T47D (cell line): ENCODE measurements around the gene TSPO.

ENCODE experiments used
- DNase-seq, 2 experiments: peaks; one replicate each; pipeline versions ENCODE4 v3.0.0 to v3.0.0-alpha.2; 2011 to 2012; ENCODE audit warnings: low read depth in 1 of 2, low spot score in 1 of 2
- JUND ChIP-seq: IDR thresholded peaks from 2 replicates; pipeline ENCODE4 v1.6.1; 2012; ENCODE audit warnings: low read depth
- in situ Hi-C: cut with HindIII; loops from 2 replicates; pipeline ENCODE4 v1.10.0; 2016; ENCODE audit warnings: low sequenced_read_pairs, low pct_unique_long_range_greater_than_20kb

TSPO gene

DNA sequence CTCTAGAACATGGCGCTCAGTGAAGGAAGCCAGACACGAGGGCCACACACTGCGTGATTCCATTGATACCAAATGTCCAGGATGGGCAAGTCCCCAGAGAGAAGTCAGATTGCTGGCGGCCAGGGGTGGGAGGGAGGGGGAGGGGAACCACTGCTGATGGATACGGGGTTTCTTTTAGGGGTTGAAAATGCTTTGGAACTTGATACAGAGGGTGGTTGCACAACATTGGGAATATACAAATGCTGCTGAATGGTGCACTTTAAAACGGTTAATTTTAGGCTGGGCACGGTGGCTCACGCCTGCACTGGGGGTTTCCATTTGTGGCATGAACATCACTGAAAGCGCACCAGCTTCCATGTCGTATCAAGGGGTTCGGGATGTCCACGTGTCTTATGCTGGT lies 5.1 kb downstream of the TSPO start:
- TF ChIP-seq JUND = no peak
- in situ Hi-C loops = no loop called here

GRCh38 chr22:43157874-43158546 lies 6.7 kb downstream of the TSPO start:
- DNase-seq = no peak
- TF ChIP-seq JUND = no peak
- in situ Hi-C loops = no loop called here

More for the DNA sequence above, 5.1 kb downstream of the TSPO start:
- DNase-seq = no peak

- in situ Hi-C loops = no loop called here
- TF ChIP-seq JUND = no peak
- no peak for DNase-seq
Measured at GRCh38 chr22:43158778-43159483, 7.6 kb downstream of the TSPO start.

GRCh38 chr22:43159484-43160178 lies 8.3 kb downstream of the TSPO start:
- in situ Hi-C loops = no loop called here

DNA sequence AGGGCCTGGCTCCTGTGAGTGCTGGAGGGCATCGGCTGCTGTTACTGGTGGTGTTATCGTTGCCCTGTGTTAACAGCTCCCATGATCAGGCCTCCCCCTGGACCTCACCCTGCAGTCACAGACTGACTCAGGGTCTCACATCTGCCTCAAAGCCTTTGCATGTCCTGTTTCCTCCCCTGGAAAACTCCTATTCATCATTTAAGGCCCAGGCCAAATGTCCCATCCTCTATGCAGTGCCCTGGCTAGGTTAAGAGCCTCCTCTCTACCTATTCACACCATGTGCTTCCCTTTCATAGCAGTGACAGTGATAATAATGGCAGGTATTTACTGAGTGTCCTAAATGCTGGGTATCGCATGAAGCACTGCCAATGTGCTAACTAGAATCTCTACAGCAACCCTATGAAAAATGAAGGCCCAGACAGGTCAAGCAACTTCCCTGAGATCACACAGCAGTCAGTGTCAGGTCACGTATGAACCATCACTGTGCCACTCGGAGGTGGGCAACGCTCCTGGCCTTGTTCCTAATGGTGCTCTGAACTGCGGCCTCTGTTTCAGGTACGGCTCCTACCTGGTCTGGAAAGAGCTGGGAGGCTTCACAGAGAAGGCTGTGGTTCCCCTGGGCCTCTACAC lies 9.3 kb downstream of the TSPO start:
- TF ChIP-seq JUND = no peak
- DNase-seq = no peak
- in situ Hi-C loops = no loop called here

More at GRCh38 chr22:43159484-43160178, 8.3 kb downstream of the TSPO start:
- no peak for TF ChIP-seq JUND
- no peak for DNase-seq

- DNase-seq = no peak
- in situ Hi-C loops = no loop called here
- no peak for TF ChIP-seq JUND
Measured at GRCh38 chr22:43162412-43163150, 11.2 kb downstream of the TSPO start.

DNA sequence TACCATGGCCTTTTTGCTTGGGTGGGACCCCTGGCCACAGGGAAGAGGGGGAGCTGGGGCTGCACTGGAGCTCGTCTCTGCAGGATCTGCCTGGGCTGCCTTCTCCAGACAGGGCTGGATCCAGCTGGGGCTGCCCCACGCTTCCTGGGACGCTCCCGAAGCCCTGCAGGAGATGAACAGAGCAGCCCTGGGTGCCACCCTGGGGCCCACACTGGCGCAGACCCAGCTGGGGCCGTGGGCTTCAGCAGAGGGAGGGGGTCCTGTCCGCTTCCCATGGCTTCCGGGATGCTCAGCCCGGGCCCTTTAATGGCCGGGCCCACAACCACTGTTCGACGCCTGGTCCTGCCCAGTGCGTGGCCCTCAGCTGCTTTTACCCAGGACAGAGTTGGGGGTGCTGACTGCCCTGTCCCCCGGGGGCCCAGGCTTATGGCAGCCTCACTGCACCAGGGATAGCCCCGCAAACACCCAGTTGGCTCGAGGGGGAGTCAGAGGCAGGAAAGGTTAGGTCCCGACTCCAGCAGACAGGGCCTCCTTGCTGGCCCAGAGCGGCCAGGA lies 12.0 kb downstream of the TSPO start:
- in situ Hi-C loops = no loop called here
- TF ChIP-seq JUND = no peak
- DNase-seq = no peak

- TF ChIP-seq JUND = no peak
- in situ Hi-C loops = no loop called here
- DNase-seq = no peak
Measured at GRCh38 chr22:43164636-43165035, 13.3 kb downstream of the TSPO start.

- no peak for DNase-seq
- TF ChIP-seq JUND = no peak
- in situ Hi-C loops = no loop called here
Measured at GRCh38 chr22:43166132-43166930, 15.0 kb downstream of the TSPO start.

GRCh38 chr22:43167001-43167589 lies 15.7 kb downstream of the TSPO start:
- no peak for DNase-seq
- TF ChIP-seq JUND = no peak
- in situ Hi-C loops = no loop called here
